Kidney epithelial cell (primary cell): ENCODE data around the gene C1orf174. TPM values are rescaled to one million over a fixed set of nuclear protein-coding genes. Genes with fewer than 3 reads are reported as not detected.

ENCODE experiments used
- DNase-seq: peaks from one replicate; pipeline ENCODE4 v3.0.0-alpha.2; 2010; ENCODE audit warnings: low read depth
- H3K27me3 ChIP-seq: 2 replicates; pipeline ENCODE4 v1.6.0; 2011; ENCODE audit warnings: low read length; ENCODE audit not compliant: control insufficient read depth, insufficient read depth
- H3K36me3 ChIP-seq: 2 replicates; pipeline ENCODE4 v1.5.1; 2011; ENCODE audit warnings: low read length; ENCODE audit not compliant: control insufficient read depth, insufficient read depth
- H3K4me3 ChIP-seq: 2 replicates; pipeline ENCODE4 v1.5.1; 2011; ENCODE audit warnings: low read depth, mild to moderate bottlenecking, control low read depth, low read length
- CTCF ChIP-seq: IDR thresholded peaks from 2 replicates; pipeline ENCODE4 v1.5.1; 2011; ENCODE audit warnings: mild to moderate bottlenecking, moderate library complexity, low read length, control low read depth, inconsistent platforms; ENCODE audit not compliant: insufficient read depth, poor library complexity, severe bottlenecking
- total RNA-seq: library from RNA; depleted of rRNA; stranded (reverse); fragments of >200 nt; gene quantifications from 2 replicates; pipeline ENCODE4 v1.2.3, GENCODE V29; 2015

The C1orf174 gene
- total RNA-seq, 1 donor from 2014 or later: 33.3 TPM

DNA sequence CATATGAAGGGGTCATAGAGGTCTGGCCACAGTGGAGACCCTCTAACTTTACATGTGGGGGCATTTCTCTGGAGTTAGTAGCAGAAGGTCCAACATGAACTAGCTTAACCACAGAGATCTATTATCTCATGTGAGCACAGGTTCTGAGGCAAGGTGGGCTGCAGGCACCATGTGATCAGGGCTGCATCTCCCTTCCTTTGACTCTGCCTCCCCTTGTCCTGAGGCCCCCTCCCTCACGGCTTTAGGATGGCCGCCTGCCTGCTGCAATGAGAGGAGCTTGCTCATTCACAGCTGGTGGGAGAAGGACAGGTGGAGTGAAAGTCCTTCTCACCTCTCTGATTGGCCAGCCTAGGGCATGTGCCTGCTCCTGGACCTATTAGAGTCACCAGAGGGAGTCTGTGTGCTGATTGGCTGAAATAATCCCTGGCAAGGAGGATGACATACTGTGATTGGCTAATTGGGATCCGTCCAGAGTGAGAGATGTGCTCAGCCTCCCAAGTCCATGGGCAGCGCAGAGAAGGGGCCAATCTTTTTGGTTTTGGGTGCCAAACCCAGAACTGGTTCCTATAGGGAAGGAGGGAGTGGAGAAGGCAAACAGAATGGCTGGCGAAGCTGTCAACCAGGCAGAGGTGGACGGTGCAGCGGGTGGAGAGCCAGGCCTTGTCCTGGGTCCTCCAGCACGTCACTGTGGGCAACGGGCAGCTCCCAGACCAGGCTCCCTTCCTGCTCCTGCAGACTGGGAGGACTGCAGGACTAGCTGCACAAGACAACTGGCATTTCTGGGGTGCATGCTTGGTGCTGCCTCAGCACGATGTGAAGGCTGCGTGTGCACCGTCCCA lies 39.4 kb upstream of the C1orf174 start:
- no peak for TF ChIP-seq CTCF
- no peak for DNase-seq
- no peaks in the 10 kb centered on the region for H3K36me3 ChIP-seq
- H3K4me3 ChIP-seq: no peak overlapping the region
- H3K27me3 ChIP-seq: no peaks in the 10 kb centered on the region

DNA sequence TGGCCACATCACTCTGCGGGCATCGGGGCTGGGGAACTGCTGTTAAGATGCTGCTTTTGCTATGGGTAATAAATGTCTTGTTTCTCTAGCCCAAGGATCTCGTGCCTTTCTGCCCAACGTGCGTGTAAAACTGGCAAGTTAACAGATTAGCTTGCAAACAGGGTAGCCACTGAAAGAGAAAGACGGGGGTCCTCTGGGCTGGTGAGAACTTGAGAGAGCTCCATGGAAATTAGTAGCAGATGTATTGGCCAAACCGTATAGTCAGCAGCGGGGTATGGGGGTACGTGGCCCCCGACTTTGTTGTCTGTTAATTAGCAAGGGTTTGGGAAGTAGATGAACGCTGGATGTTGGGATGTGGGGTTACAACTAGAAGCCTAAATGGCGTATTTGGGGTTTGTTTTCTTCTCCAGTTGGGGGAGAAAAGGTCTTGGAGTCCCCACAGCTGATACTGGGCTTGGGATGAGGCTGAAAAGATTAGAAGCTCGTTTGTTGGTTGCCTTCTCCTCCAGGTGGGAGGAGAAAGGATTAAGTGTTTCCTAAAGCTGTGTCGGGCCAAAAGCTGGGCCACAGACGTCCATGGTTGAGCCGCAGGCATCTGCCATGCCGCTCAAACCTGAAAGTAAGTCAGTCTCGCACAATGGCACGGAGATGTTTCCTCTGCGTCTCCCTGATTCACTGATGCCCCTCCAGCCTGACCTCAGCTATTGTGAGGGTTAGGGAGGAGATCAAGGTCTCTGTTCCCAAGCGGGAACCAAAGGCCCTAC lies 32.3 kb upstream of the C1orf174 start:
- no peak overlapping the region for H3K4me3 ChIP-seq
- DNase-seq: no peak
- H3K36me3 ChIP-seq: no peaks in the 10 kb centered on the region
- TF ChIP-seq CTCF: no peak
- no peaks in the 10 kb centered on the region for H3K27me3 ChIP-seq

GRCh38 chr1:3931007-3931912 lies 31.2 kb upstream of the C1orf174 start:
- TF ChIP-seq CTCF: no peak
- H3K36me3 ChIP-seq: no peaks in the 10 kb centered on the region
- H3K27me3 ChIP-seq: no peaks in the 10 kb centered on the region
- no peak overlapping the region for H3K4me3 ChIP-seq
- no peak for DNase-seq

- no peak for TF ChIP-seq CTCF
- no peak overlapping the region for H3K4me3 ChIP-seq
- no peak for DNase-seq
- H3K27me3 ChIP-seq: no peaks in the 10 kb centered on the region
- H3K36me3 ChIP-seq: no peaks in the 10 kb centered on the region
Observed at GRCh38 chr1:3930301-3931006, 30.4 kb upstream of the C1orf174 start.

- no peaks in the 10 kb centered on the region for H3K36me3 ChIP-seq
- no peak for TF ChIP-seq CTCF
- no peak overlapping the region for H3K4me3 ChIP-seq
- H3K27me3 ChIP-seq: no peaks in the 10 kb centered on the region
- no peak for DNase-seq
Observed at GRCh38 chr1:3929126-3929525, 29.1 kb upstream of the C1orf174 start.
